HG02973 (cell line): ENCODE measurements around the gene CTRB2.
"Not testable (repeated sequence)": the region's sequence is repeated elsewhere in the genome, so short reads cannot be mapped to it uniquely, and the experiment has no call there.

Experiments used
- ATAC-seq: cut with Tn5 transposase; IDR thresholded peaks from one replicate; pipeline ENCODE4 v1.9.1; 2021; ENCODE audit warnings: moderate library complexity; ENCODE audit not compliant: unreplicated experiment

The CTRB2 gene

GRCh38 chr16:75242436-75243078, 35.6 kb upstream of the CTRB2 start:
- ATAC-seq: not testable (repeated sequence)

GRCh38 chr16:75241955-75242354, 35.0 kb upstream of the CTRB2 start:
- ATAC-seq: no peak

- no peak for ATAC-seq
Measured at GRCh38 chr16:75241412-75241811, 34.5 kb upstream of the CTRB2 start.

GRCh38 chr16:75240633-75241032, 33.7 kb upstream of the CTRB2 start:
- not testable (repeated sequence) for ATAC-seq

GRCh38 chr16:75239542-75240122, 32.7 kb upstream of the CTRB2 start:
- no peak for ATAC-seq

GRCh38 chr16:75238853-75239541, 32.0 kb upstream of the CTRB2 start:
- ATAC-seq: no peak

GRCh38 chr16:75238132-75238852, 31.3 kb upstream of the CTRB2 start:
- ATAC-seq: no peak

GRCh38 chr16:75237398-75238131, 30.6 kb upstream of the CTRB2 start:
- ATAC-seq: no peak

- ATAC-seq: no peak
Measured at GRCh38 chr16:75236736-75237397, 29.9 kb upstream of the CTRB2 start.

- ATAC-seq: no peak
Measured at GRCh38 chr16:75236232-75236631, 29.3 kb upstream of the CTRB2 start.

GRCh38 chr16:75235721-75236193, 28.8 kb upstream of the CTRB2 start:
- no peak for ATAC-seq

GRCh38 chr16:75234856-75235696, 28.1 kb upstream of the CTRB2 start:
- no peak for ATAC-seq

GRCh38 chr16:75233611-75233938, 26.6 kb upstream of the CTRB2 start:
- ATAC-seq: no peak

GRCh38 chr16:75231570-75231969, 24.6 kb upstream of the CTRB2 start:
- no peak for ATAC-seq

- ATAC-seq: no peak
Measured at GRCh38 chr16:75230471-75231110, 23.6 kb upstream of the CTRB2 start.

GRCh38 chr16:75229172-75230031, 22.4 kb upstream of the CTRB2 start:
- no peak for ATAC-seq

- ATAC-seq: no peak
Measured at GRCh38 chr16:75228143-75228976, 21.4 kb upstream of the CTRB2 start.
